Peyer's patch (tissue), 4 donors: Measurements from ENCODE around the gene P2RY1. TPM values are rescaled to one million over a fixed set of nuclear protein-coding genes. Genes with fewer than 3 reads are reported as not detected.

Source experiments
- small RNA-seq, 2 donors: library from RNA; depleted of rRNA; stranded (forward); fragments of <200 nt; gene quantifications; one replicate each; pipeline ENCODE3, GENCODE V24; 2016
- total RNA-seq, 4 donors: library from RNA; depleted of rRNA; stranded (reverse); fragments of >200 nt; gene quantifications; one replicate each; pipeline ENCODE4 v1.1.0, GENCODE V29; 2016

Gene P2RY1
- total RNA-seq, 4 donors from 2014 or later: 5.0 to 17.7 (median 13.0) TPM

Small RNA genes within 50 kb of the gene (small RNA-seq; reads per million reads assigned to genes)
- gene ATP5MGP5: 0 reads per million in 2 donors
